ENCODE data around the gene KRT9. TPM values are rescaled to one million over a fixed set of nuclear protein-coding genes. Genes with fewer than 3 reads are reported as not detected.

KRT9 gene
- total RNA-seq, 4 donors from 2014 or later = not detected

DNA sequence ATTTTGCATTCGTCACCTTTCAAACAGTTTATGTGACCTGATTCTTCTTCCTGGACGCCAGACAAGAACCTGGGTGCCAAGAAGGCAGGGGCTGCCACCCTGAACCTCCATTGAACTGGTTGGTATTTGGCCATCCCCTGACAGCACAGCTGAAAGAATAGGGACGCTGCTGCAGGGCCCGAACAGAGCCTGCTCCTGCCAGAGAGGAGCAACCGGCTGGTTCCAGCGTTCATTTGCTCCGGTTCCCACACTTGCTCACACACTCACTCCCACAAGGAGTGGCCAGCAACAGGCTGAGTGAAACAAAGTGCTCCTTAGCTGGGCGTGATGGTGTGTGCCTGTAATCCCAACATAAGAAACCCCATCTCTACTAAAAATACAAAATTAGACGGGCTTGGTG, 14.9 kb downstream of the KRT9 start:
- in situ Hi-C loops (cut with MboI; ENCODE audit: low pct_ligation_motif_present in 1 of 4, low pct_unique_long_range_greater_than_20kb in 1 of 4, low sequenced_read_pairs in 3 of 4) = loop anchor here in 2 of 4 donors (10.0 kb wide), 1 partner anchor 88 kb away; no protein-coding TSS in a partner anchor
- Histone ChIP-seq H3K36me3 (no peaks in the 10 kb centered on the region), H3K27ac (no peak overlapping the region), H3K4me1 (peaks cover 0 to 14% (median 5%) of the 10 kb centered on the region in 4 donors), H3K9me3 (no peaks in the 10 kb centered on the region), H3K27me3 (peaks cover 20% of the 10 kb centered on the region), H3K4me3 (no peak overlapping the region)
- TF ChIP-seq POLR2A (IDR thresholded peaks at IDR 0.05) = no peak
- TF ChIP-seq, protein P1, sequence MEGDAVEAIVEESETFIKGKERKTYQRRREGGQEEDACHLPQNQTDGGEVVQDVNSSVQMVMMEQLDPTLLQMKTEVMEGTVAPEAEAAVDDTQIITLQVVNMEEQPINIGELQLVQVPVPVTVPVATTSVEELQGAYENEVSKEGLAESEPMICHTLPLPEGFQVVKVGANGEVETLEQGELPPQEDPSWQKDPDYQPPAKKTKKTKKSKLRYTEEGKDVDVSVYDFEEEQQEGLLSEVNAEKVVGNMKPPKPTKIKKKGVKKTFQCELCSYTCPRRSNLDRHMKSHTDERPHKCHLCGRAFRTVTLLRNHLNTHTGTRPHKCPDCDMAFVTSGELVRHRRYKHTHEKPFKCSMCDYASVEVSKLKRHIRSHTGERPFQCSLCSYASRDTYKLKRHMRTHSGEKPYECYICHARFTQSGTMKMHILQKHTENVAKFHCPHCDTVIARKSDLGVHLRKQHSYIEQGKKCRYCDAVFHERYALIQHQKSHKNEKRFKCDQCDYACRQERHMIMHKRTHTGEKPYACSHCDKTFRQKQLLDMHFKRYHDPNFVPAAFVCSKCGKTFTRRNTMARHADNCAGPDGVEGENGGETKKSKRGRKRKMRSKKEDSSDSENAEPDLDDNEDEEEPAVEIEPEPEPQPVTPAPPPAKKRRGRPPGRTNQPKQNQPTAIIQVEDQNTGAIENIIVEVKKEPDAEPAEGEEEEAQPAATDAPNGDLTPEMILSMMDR (IDR thresholded peaks at IDR 0.05) = no peak
- no peak for TF ChIP-seq EP300 (IDR thresholded peaks at IDR 0.05; ENCODE audit: low read depth)
- WGBS, 2 donors (ENCODE audit: low coverage in 1 of 2) = 66 to 86% methylated on average over 4 to 9 of the region's 9 CpGs
- DNase-seq = no peak
- intact Hi-C loops (cut with DNase I; ENCODE audit: low total_unique reads) = no loop called here

- Histone ChIP-seq H3K4me1 (peaks cover 0 to 14% (median 5%) of the 10 kb centered on the region in 4 donors), H3K4me3 (no peak overlapping the region), H3K27me3 (peaks cover 15% of the 10 kb centered on the region), H3K9me3 (no peaks in the 10 kb centered on the region), H3K36me3 (no peaks in the 10 kb centered on the region), H3K27ac (peak overlapping the region in 1 of 4 donors; percentile 45)
- DNase-seq = no peak
- WGBS, 2 donors (ENCODE audit: low coverage in 1 of 2) = 60 to 62% methylated on average over 5 of the region's 5 CpGs
- intact Hi-C loops (cut with DNase I; ENCODE audit: low total_unique reads) (no loop called here), in situ Hi-C loops (cut with MboI; ENCODE audit: low pct_ligation_motif_present in 1 of 4, low pct_unique_long_range_greater_than_20kb in 1 of 4, low sequenced_read_pairs in 3 of 4) (loop anchor here in 2 of 4 donors (10.0 kb wide), 1 partner anchor 88 kb away; no protein-coding TSS in a partner anchor)
- TF ChIP-seq EP300 (IDR thresholded peaks at IDR 0.05; ENCODE audit: low read depth) = no peak
- no peak for TF ChIP-seq POLR2AphosphoS5 (IDR thresholded peaks at IDR 0.05)
- TF ChIP-seq POLR2A (IDR thresholded peaks at IDR 0.05) = no peak
- TF ChIP-seq, protein P1 (IDR thresholded peaks at IDR 0.05) = no peak
Measured at GRCh38 chr17:41556306-41556705, 15.6 kb downstream of the KRT9 start.

GRCh38 chr17:41555105-41555887, 16.6 kb downstream of the KRT9 start:
- Histone ChIP-seq H3K36me3 (no peaks in the 10 kb centered on the region), H3K4me1 (peaks cover 0 to 18% (median 7%) of the 10 kb centered on the region in 4 donors), H3K4me3 (no peak overlapping the region), H3K27me3 (peaks cover 12% of the 10 kb centered on the region), H3K9me3 (no peaks in the 10 kb centered on the region), H3K27ac (peak overlapping the region; percentile 42 to 66 (median 53))
- in situ Hi-C loops (cut with MboI; ENCODE audit: low pct_ligation_motif_present in 1 of 4, low pct_unique_long_range_greater_than_20kb in 1 of 4, low sequenced_read_pairs in 3 of 4) (loop anchor here in 2 of 4 donors (10.0 kb wide), 1 partner anchor 90 kb away; no protein-coding TSS in a partner anchor), intact Hi-C loops (cut with DNase I; ENCODE audit: low total_unique reads) (no loop called here)
- TF ChIP-seq, protein P1 (IDR thresholded peaks at IDR 0.05) = no peak
- TF ChIP-seq POLR2AphosphoS5 (IDR thresholded peaks at IDR 0.05) = peak in 1 of 3 donors; percentile 16
- WGBS, 2 donors (ENCODE audit: low coverage in 1 of 2) = 29 to 59% methylated on average over 1 to 5 of the region's 5 CpGs
- DNase-seq = peak; percentile 69

DNA sequence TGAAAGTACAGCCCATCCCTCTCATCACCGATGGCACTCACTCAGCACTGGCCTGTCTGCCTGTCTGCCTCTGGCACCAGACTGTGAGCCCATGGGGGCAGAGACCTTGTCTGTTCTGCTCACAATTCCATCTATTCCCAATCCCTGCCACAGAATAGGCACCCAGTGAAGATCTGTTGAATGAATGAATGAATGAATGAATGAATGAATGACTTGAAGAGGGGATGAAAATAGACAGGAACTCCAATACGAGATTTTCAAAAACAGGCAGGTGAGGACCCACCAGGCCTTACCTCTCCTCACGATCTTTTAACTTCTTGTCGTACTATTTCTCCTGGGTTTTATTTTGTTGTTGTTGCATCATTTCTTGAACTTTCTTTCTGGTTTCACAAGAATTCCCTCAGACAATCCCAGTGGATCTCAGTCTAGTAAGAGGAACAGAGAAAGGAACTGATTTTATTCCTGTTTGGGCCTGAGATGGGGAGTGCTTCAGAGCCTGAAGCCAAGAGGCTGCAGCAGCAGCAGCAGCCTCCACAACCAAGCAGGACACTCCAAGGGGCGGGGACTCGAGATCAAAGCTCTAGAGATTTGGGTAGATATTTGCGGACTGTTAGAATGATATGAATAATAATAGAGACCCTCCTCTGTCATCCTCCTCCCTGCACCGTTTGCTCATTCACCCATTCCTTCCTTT, 17.7 kb downstream of the KRT9 start:
- DNase-seq = no peak
- TF ChIP-seq EP300 (IDR thresholded peaks at IDR 0.05; ENCODE audit: low read depth) (no peak), POLR2AphosphoS5 (IDR thresholded peaks at IDR 0.05) (no peak), POLR2A (IDR thresholded peaks at IDR 0.05) (no peak)
- TF ChIP-seq, protein P1 (IDR thresholded peaks at IDR 0.05) = no peak
- 64 to 73% methylated on average over 7 to 8 of the region's 8 CpGs for WGBS, 2 donors (ENCODE audit: low coverage in 1 of 2)
- peaks cover under 1% of the 10 kb centered on the region for H3K27me3 ChIP-seq
- H3K27ac ChIP-seq = peak overlapping the region; percentile 42 to 66 (median 53)
- intact Hi-C loops (cut with DNase I; ENCODE audit: low total_unique reads) (no loop called here), in situ Hi-C loops (cut with MboI; ENCODE audit: low pct_ligation_motif_present in 1 of 4, low pct_unique_long_range_greater_than_20kb in 1 of 4, low sequenced_read_pairs in 3 of 4) (loop anchor here in 2 of 4 donors (10.0 kb wide), 1 partner anchor 91 kb away; no protein-coding TSS in a partner anchor)
- H3K4me3 ChIP-seq = no peak overlapping the region
- no peaks in the 10 kb centered on the region for H3K9me3 ChIP-seq
- peaks cover 3 to 30% (median 14%) of the 10 kb centered on the region in 4 donors for H3K4me1 ChIP-seq
- H3K36me3 ChIP-seq = no peaks in the 10 kb centered on the region

Data from transverse colon (tissue), 4 donors.